Prostate gland (tissue), 2 donors: ENCODE measurements around the gene TACC2. TPM values are rescaled to one million over a fixed set of nuclear protein-coding genes. Genes with fewer than 3 reads are reported as not detected.

Experiments
- DNase-seq: peaks from one replicate; pipeline ENCODE4 v3.0.0-alpha.2; 2019; ENCODE audit warnings: low spot score
- H3K27ac ChIP-seq, 2 donors: fragments of 200-600 bp; sonication (generic); 2 replicates each; pipeline ENCODE4 v1.5.1; 2017 to 2019
- H3K27me3 ChIP-seq: fragments of 200-600 bp; sonication (generic); replicated peaks from 2 replicates; pipeline ENCODE4 v1.5.1; 2019; ENCODE audit not compliant: insufficient read depth
- H3K36me3 ChIP-seq, 2 donors: fragments of 200-600 bp; sonication (generic); 1 replicate in 1 of 2; 2 replicates in 1 of 2; pipeline versions ENCODE4 v1.5.1 to v1.8.1; 2017 to 2019
- H3K4me1 ChIP-seq: fragments of 200-600 bp; sonication (generic); replicated peaks from 2 replicates; pipeline ENCODE4 v1.5.1; 2019
- H3K4me3 ChIP-seq, 2 donors: fragments of 200-600 bp; sonication (generic); 2 replicates each; pipeline ENCODE4 v1.5.1; 2017 to 2019
- H3K9me3 ChIP-seq: fragments of 200-600 bp; sonication (generic); 2 replicates; pipeline ENCODE4 v1.5.1; 2017
- CTCF ChIP-seq, 4 experiments: fragments of 200-600 bp in 2 of 4; fragments of 450-650 bp in 2 of 4; sonication (generic) in 2 of 4; IDR thresholded peaks; 1 replicate in 3 of 4; 2 replicates in 1 of 4; pipeline ENCODE4 v1.5.1; 2016 to 2019; ENCODE audit warnings: antibody characterized with exemption in 4 of 4, mild to moderate bottlenecking in 2 of 4, moderate library complexity in 2 of 4
- POLR2A ChIP-seq: fragments of 450-650 bp; IDR thresholded peaks from one replicate; pipeline ENCODE4 v1.6.1; 2016; ENCODE audit warnings: antibody characterized with exemption, mild to moderate bottlenecking
- POLR2AphosphoS5 ChIP-seq: sonication (generic); formaldehyde crosslinking; IDR thresholded peaks from one replicate; pipeline ENCODE4 v1.6.1; 2017; ENCODE audit warnings: antibody characterized with exemption
- WGBS: methylation state at CpG from one replicate; pipeline ENCODE4 v1.1.5; 2018; 5-methylcytosine and 5-hydroxymethylcytosine counted together
- intact Hi-C: fragments of 100-400 bp; cut with DNase I; formaldehyde crosslinking; loops from one replicate; pipeline ENCODE4 v1.14.2; 2022
- total RNA-seq, 2 donors: library from RNA; depleted of rRNA; stranded (reverse); fragments of >200 nt; gene quantifications; one replicate each; pipeline ENCODE4 v1.1.0, GENCODE V29; 2016

The TACC2 gene
- total RNA-seq, 2 donors from 2014 or later = 101 to 140 TPM

DNA sequence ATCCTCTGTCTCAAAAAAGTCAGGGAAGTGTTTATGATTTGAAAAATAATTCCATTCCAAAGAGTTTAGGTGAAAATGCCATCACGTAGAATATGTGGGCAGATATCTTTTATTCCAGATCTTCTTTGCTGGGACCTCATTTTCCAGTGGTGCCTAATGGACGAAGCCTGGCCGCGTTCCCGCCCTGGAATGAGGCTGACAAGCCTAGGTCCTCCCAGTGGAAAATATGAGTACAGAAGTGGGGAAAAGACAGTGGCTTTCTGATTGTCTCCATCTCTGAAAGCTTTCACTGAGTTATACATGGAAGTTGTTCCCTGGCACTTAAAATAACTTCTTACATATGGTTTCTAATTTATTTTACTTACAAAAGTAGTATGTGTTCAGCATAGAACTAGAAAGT is 139.4 kb downstream of the TACC2 start:
- H3K27me3 ChIP-seq = no peaks in the 10 kb centered on the region
- intact Hi-C loops = no loop called here
- no peak overlapping the region for H3K4me3 ChIP-seq
- DNase-seq = no peak
- H3K27ac ChIP-seq = peak overlapping the region; percentile 70 to 71
- no peaks in the 10 kb centered on the region for H3K9me3 ChIP-seq
- H3K4me1 ChIP-seq = no peaks in the 10 kb centered on the region
- WGBS = 69% methylated on average over 5 of the region's 5 CpGs
- no peaks in the 10 kb centered on the region for H3K36me3 ChIP-seq
- TF ChIP-seq CTCF (IDR thresholded peaks at IDR 0.05) = no peak
- TF ChIP-seq POLR2AphosphoS5 = no peak
- TF ChIP-seq POLR2A = no peak

DNA sequence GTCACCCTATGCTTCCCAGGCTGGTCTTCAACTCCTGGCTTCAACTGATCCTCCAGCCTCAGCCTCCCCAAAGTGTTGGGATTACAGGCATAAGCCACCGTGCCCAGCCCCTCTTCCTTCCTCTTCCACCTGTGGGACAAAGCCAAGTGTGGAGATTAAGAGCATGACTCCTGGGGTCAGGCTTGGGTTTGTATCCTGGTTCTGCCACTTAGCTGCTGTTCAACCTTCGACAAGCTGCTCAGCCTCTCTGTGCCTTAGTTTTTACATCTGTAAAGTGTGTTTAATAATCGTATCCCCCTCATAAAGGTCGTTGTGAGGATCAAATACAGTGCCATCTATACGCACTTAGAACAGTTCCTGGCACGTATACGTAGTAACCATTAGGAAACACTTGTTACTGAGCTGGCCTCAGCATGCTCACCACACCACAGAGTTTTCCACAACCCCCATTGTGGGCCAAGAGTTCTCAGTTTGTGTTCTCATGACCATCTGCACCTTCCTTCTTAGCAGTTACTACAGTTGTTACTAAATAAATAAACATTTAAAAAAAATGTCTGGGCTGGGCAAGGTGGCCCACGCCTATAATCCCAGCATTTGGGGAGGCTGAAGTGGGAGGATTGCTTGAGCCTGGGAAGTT is 141.6 kb downstream of the TACC2 start:
- no peak for DNase-seq
- Histone ChIP-seq H3K27ac (peak overlapping the region in 1 of 2 donors; percentile 27), H3K4me1 (no peaks in the 10 kb centered on the region), H3K4me3 (no peak overlapping the region), H3K36me3 (peaks cover 0 to 6% of the 10 kb centered on the region in 2 donors), H3K27me3 (no peaks in the 10 kb centered on the region), H3K9me3 (no peaks in the 10 kb centered on the region)
- intact Hi-C loops = no loop called here
- no peak for TF ChIP-seq POLR2A
- TF ChIP-seq CTCF (IDR thresholded peaks at IDR 0.05) = no peak
- TF ChIP-seq POLR2AphosphoS5 = no peak
- 88% methylated on average over 8 of the region's 8 CpGs for WGBS

GRCh38 chr10:122132331-122132755 is 143.4 kb downstream of the TACC2 start:
- Histone ChIP-seq H3K27me3 (no peaks in the 10 kb centered on the region), H3K27ac (peak overlapping the region; percentile 26 to 35), H3K4me3 (no peak overlapping the region), H3K9me3 (no peaks in the 10 kb centered on the region), H3K4me1 (no peaks in the 10 kb centered on the region), H3K36me3 (peaks cover 0 to 6% of the 10 kb centered on the region in 2 donors)
- TF ChIP-seq POLR2AphosphoS5 (no peak), CTCF (IDR thresholded peaks at IDR 0.05) (no peak), POLR2A (no peak)
- WGBS = 59% methylated on average over 15 of the region's 15 CpGs
- DNase-seq = no peak
- intact Hi-C loops = no loop called here

DNA sequence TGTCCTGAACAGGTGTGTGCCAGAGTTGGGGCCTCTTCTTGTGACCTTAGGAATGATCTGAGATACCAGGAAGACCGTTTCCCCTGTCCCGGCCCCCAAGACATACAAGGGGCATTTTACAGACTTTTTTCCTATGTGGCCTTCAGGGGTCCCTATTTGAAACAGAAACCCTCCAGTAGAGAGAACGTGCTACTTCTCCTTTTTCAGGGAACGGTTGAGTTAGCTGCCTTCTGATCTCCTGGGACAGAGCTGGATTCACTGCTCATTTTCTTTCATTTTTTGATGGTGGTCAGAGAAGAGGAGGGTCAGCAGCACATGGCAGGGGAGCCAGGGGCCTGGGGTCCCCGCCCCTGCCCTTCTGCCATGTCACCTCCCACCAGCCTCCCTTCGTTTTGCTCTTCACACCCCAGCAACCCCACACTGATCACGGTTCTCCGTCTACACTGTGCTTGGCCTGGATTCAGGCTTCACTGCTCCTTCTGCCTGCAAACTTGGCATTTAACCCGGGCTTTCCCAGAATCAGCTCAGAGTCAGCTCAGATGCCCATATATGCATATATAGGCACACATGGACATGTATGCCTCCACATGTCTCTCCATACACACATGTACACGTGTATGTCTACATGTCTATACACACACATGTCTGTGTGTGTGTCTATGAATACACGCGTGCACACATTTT is 144.1 kb downstream of the TACC2 start:
- H3K27ac ChIP-seq = peak overlapping the region; percentile 26 to 35

More for the DNA sequence above, 144.1 kb downstream of the TACC2 start:
- intact Hi-C loops = no loop called here
- 65% methylated on average over 12 of the region's 12 CpGs for WGBS
- H3K9me3 ChIP-seq = no peaks in the 10 kb centered on the region
- no peaks in the 10 kb centered on the region for H3K4me1 ChIP-seq
- H3K27me3 ChIP-seq = no peaks in the 10 kb centered on the region
- no peak for DNase-seq
- H3K36me3 ChIP-seq = peaks cover 0 to 6% of the 10 kb centered on the region in 2 donors
- H3K4me3 ChIP-seq = no peak overlapping the region
- TF ChIP-seq POLR2AphosphoS5 = no peak
- TF ChIP-seq CTCF (IDR thresholded peaks at IDR 0.05) = no peak
- no peak for TF ChIP-seq POLR2A
